GM12878 (cell line): ENCODE data around the gene HRH2. TPM values are rescaled to one million over a fixed set of nuclear protein-coding genes. Genes with fewer than 3 reads are reported as not detected.

Source experiments
- polyA plus RNA-seq, 11 experiments: library from polyadenylated mRNA; depleted of rRNA in 4 of 11; unstranded in 6 of 11; stranded (reverse) in 5 of 11; fragments of >200 nt; fragmentation: Nextera tagmentation in 4 of 11; fragmentation: Illumina TruSeq in 1 of 11; extraction: Ambion mirVana in 4 of 11; extraction: Trizol in 1 of 11; gene quantifications; 1 replicate in 1 of 11; 2 replicates in 10 of 11; pipeline versions ENCODE4 v1.2.1 to v1.2.3, GENCODE V29; 2011 to 2016; ENCODE audit warnings: inconsistent platforms in 2 of 11, missing spikeins in 2 of 11, low read depth in 1 of 11
- small RNA-seq: library from RNA; depleted of rRNA; stranded (forward); fragments of <200 nt; gene quantifications from one replicate; pipeline ENCODE3, GENCODE V24; 2014
- total RNA-seq, 4 experiments: library from RNA; depleted of rRNA in 3 of 4; stranded (reverse); fragments of >200 nt in 3 of 4; fragmentation: Illumina TruSeq in 1 of 4; extraction: Trizol in 1 of 4; gene quantifications; 2 replicates each; pipeline versions ENCODE4 v1.2.1 to v1.2.3, GENCODE V29; 2013 to 2021

HRH2 gene
- total and polyA plus RNA-seq, 10 of the 15 experiments (the other 5 are each of a cell fraction or from before 2014, with no cell fraction given): 0.01 to 0.05 (median 0.03) TPM; not detected in 7

Small RNAs within 50 kb of the gene (small RNA-seq; reads per million reads assigned to genes)
- gene RN7SKP148 (not detected), gene RNU6-226P (not detected)

Other genes with a start within 250 kb of the HRH2 start
- not detected in 2 replicates for gene DRD1, start 213.9 kb upstream of the HRH2 start, total RNA-seq (2014; rRNA removed)
- gene DRD1, start 213.9 kb upstream of the HRH2 start, total RNA-seq (2014; rRNA removed; fragmentation: Illumina TruSeq; extraction: Trizol): not detected in 2 replicates
- not detected in 2 replicates for gene DRD1, start 213.9 kb upstream of the HRH2 start, total RNA-seq (2021)
- gene DRD1, start 213.9 kb upstream of the HRH2 start, polyA plus RNA-seq (2011; rRNA removed): not detected in 2 replicates
- gene DRD1, start 213.9 kb upstream of the HRH2 start, polyA plus RNA-seq (2014; fragmentation: Illumina TruSeq; extraction: Trizol): not detected in 2 replicates
- not detected for gene DRD1, start 213.9 kb upstream of the HRH2 start, polyA plus RNA-seq (2014; fragmentation: Nextera tagmentation; extraction: Ambion mirVana)
- gene DRD1, start 213.9 kb upstream of the HRH2 start, polyA plus RNA-seq (2014; rRNA removed): not detected in 2 replicates
- gene DRD1, start 213.9 kb upstream of the HRH2 start, polyA plus RNA-seq (2016; fragmentation: Nextera tagmentation; extraction: Ambion mirVana): not detected
- gene SFXN1, start 179.5 kb upstream of the HRH2 start, total RNA-seq (2014; rRNA removed): 96.8 and 97.4 TPM in 2 replicates
- gene SFXN1, start 179.5 kb upstream of the HRH2 start, total RNA-seq (2014; rRNA removed; fragmentation: Illumina TruSeq; extraction: Trizol): 92.5 and 99.0 TPM in 2 replicates
- gene SFXN1, start 179.5 kb upstream of the HRH2 start, total RNA-seq (2021): 106 and 108 TPM in 2 replicates
- 173 and 248 TPM in 2 replicates for gene SFXN1, start 179.5 kb upstream of the HRH2 start, polyA plus RNA-seq (2011; rRNA removed)
- 101 and 126 TPM in 2 replicates for gene SFXN1, start 179.5 kb upstream of the HRH2 start, polyA plus RNA-seq (2014; fragmentation: Illumina TruSeq; extraction: Trizol)
- 10 to 100 TPM; 18.0 to 24.6 TPM for gene SFXN1, start 179.5 kb upstream of the HRH2 start, polyA plus RNA-seq (2014; fragmentation: Nextera tagmentation; extraction: Ambion mirVana)
- gene SFXN1, start 179.5 kb upstream of the HRH2 start, polyA plus RNA-seq (2014; rRNA removed): 84.5 and 89.2 TPM in 2 replicates
- gene SFXN1, start 179.5 kb upstream of the HRH2 start, polyA plus RNA-seq (2016; fragmentation: Nextera tagmentation; extraction: Ambion mirVana): 100 to 1,000 TPM; 110 TPM
- not detected in 2 replicates for gene CPLX2, start 213.5 kb downstream of the HRH2 start, total RNA-seq (2014; rRNA removed)
- gene CPLX2, start 213.5 kb downstream of the HRH2 start, total RNA-seq (2014; rRNA removed; fragmentation: Illumina TruSeq; extraction: Trizol): not detected in 2 replicates
- 0.05 TPM in 2 replicates for gene CPLX2, start 213.5 kb downstream of the HRH2 start, total RNA-seq (2021)
- not detected in 2 replicates for gene CPLX2, start 213.5 kb downstream of the HRH2 start, polyA plus RNA-seq (2011; rRNA removed)
- gene CPLX2, start 213.5 kb downstream of the HRH2 start, polyA plus RNA-seq (2014; fragmentation: Illumina TruSeq; extraction: Trizol): 0.01 TPM in 1 of 2 replicates, not detected in the other
- gene CPLX2, start 213.5 kb downstream of the HRH2 start, polyA plus RNA-seq (2014; fragmentation: Nextera tagmentation; extraction: Ambion mirVana): not detected
- 0.04 TPM in 1 of 2 replicates, not detected in the other for gene CPLX2, start 213.5 kb downstream of the HRH2 start, polyA plus RNA-seq (2014; rRNA removed)
- under 1 TPM in 1 of 2 experiments, not detected in 1; 0.23 TPM for gene CPLX2, start 213.5 kb downstream of the HRH2 start, polyA plus RNA-seq (2016; fragmentation: Nextera tagmentation; extraction: Ambion mirVana)